ENCODE measurements around the gene LYL1. TPM values are rescaled to one million over a fixed set of nuclear protein-coding genes. Genes with fewer than 3 reads are reported as not detected.

The LYL1 gene
- total RNA-seq (2021): 0.24 TPM in 1 of 2 replicates, not detected in the other
- not detected for Bru-seq, nascent RNA
- BruChase-seq, experiment 1, labeled RNA remaining after a 2-hour chase: not detected
- not detected for BruChase-seq, experiment 2, labeled RNA remaining after a 6-hour chase
- long read RNA-seq: 0 reads

DNA sequence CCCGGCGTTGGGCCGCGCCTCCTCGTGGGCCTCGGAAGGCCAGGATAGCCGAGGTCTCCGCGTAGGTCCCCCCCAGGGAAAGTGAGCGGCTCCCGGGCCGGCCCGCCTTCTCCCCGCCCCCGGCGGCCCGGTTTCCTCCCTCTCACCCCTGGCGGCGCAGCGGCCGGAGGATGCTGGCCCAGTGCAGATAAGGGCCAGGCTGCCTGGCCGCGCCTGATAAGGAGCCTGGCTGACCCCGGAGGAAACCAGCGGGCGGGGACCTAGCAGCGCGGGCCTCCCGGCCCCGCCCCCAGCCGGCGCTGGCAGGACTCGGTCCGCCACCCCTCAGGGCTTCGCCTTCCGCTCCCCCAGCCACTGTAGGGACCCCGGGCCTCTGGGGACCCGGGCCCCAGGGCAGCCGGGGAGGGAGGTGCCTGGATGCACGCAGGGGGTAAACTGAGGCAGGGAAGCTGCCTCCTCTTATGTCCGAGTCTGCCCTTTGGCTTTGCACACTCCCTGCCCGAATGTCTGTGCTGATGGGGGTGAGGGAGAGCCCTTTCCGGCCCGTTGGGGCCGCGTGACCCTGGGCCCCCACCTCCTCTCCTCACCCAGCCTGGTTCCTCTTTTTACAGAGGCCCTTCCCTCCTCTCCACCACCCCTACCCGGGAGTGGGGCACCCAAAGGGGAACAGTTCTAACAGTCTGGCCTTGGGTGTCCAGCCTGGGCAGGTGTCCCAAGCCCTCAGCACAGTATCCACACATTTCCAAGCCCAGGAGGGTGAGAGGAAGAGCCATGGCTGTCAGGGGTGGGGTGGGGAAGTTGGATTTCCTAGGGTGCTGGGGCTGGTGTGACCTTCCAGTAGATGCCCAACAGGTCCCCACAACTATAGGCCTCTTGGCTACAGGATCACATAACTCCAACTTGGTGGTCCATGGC lies at the start of gene LYL1:
Gene LYL1 (minus strand): TSS at position 193 of the 915 bp plus-strand sequence. CDS start 1,687 bp downstream, outside the sequence.
- Histone ChIP-seq H3K9me3 (ENCODE audit: insufficient read depth, low read depth) (no peaks in the 10 kb centered on the region), H3K4me2 (no peak within 1 kb of the TSS), H3F3A (ENCODE audit: insufficient read depth, low read depth) (peaks cover 12% of the 10 kb centered on the region; the same call in 1 of the 2 replicates), H2AFZ (no peak within 1 kb of the TSS), H3K27me3 (ENCODE audit: insufficient read depth, low read depth) (no peaks in the 10 kb centered on the region), H3K79me2 (ENCODE audit: low read depth) (no peaks in the 10 kb centered on the region), H3K27ac (no peak within 1 kb of the TSS), H4K20me1 (ENCODE audit: insufficient read depth) (peaks cover 8% of the 10 kb centered on the region; the same call in 1 of the 2 replicates), H3K36me3 (ENCODE audit: low read depth) (peaks cover 7% of the 10 kb centered on the region; the same call in 1 of the 2 replicates), H3K9me2 (ENCODE audit: insufficient read depth) (no peaks in the 10 kb centered on the region), H3K4me1 (replicated peaks; ENCODE audit: insufficient read depth) (no peaks in the 10 kb centered on the region; the same call in 1 of the 2 replicates), H3K4me3 (no peak within 1 kb of the TSS)
- CTCF ChIA-PET: no interaction called here
- DNase-seq: no peak
- BruUV-seq (replicated peaks): no TSS peak
- POLR2A ChIA-PET (ENCODE audit: unreplicated experiment): no interaction called here
- TF ChIP-seq EZH2 (IDR thresholded peaks at IDR 0.05; ENCODE audit: low read depth): no peak
- TF ChIP-seq, protein P1, sequence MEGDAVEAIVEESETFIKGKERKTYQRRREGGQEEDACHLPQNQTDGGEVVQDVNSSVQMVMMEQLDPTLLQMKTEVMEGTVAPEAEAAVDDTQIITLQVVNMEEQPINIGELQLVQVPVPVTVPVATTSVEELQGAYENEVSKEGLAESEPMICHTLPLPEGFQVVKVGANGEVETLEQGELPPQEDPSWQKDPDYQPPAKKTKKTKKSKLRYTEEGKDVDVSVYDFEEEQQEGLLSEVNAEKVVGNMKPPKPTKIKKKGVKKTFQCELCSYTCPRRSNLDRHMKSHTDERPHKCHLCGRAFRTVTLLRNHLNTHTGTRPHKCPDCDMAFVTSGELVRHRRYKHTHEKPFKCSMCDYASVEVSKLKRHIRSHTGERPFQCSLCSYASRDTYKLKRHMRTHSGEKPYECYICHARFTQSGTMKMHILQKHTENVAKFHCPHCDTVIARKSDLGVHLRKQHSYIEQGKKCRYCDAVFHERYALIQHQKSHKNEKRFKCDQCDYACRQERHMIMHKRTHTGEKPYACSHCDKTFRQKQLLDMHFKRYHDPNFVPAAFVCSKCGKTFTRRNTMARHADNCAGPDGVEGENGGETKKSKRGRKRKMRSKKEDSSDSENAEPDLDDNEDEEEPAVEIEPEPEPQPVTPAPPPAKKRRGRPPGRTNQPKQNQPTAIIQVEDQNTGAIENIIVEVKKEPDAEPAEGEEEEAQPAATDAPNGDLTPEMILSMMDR (conservative IDR thresholded peaks at IDR 0.05): no peak
- intact Hi-C loops (cut with micrococcal nuclease; ENCODE audit: unreplicated experiment): no loop called here

DNA sequence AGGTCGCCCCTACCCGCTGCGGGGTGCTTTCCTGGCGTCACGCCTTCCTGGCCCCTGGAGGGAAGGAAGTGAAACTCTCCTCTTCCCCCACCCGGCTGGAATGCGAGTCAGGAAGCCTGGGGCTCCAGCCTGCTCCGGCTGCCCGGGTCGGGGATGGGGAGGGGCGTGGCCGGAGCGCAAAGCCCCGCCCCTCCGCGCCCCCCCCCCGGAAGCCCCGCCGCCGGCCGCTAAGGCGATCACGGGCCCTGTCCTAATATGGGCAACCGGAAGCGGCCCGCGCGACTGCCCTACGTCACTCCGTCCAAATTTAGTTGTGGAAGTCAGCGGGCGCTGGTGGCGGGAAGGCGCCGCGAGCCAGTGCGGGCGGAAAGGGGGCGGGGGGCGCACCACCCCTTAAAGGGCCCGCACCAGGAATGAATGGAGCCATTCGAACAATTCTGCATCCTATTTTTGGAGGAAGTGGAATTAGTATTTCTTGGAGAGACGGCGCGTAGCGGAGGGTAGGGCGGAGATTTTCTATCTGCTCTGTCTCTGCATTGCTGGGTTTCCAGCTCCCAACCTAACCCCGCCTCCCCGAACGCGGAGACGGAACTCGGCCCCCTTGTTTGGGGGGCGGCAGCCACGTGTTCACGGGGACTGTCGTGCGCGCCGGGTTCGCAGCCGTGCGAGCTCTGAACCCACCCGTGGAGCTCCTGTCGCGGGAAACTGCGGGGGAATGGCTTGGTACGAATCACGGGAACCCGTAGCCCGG lies 49.1 kb upstream of the LYL1 start:
- BruUV-seq (replicated peaks): no TSS peak
- H3K36me3 ChIP-seq (ENCODE audit: low read depth): peaks cover 15% of the 10 kb centered on the region
- H3K4me2 ChIP-seq: peak overlapping the region; percentile 99
- peaks cover 43% of the 10 kb centered on the region for H3F3A ChIP-seq (ENCODE audit: insufficient read depth, low read depth)
- peak overlapping the region; percentile 99 for H3K4me3 ChIP-seq
- intact Hi-C loops (cut with micrococcal nuclease; ENCODE audit: unreplicated experiment): loop anchor here (1.0 to 5.0 kb wide), 3 partner anchors 33 to 701 kb away; partner anchors contain the start of genes HOOK2 and NACC1
- no peaks in the 10 kb centered on the region for H3K9me3 ChIP-seq (ENCODE audit: insufficient read depth, low read depth)
- H4K20me1 ChIP-seq (ENCODE audit: insufficient read depth): peaks cover 18% of the 10 kb centered on the region
- peak; percentile 95 to 97 for DNase-seq
- TF ChIP-seq, protein P1 (conservative IDR thresholded peaks at IDR 0.05): no peak
- TF ChIP-seq EZH2 (IDR thresholded peaks at IDR 0.05; ENCODE audit: low read depth): no peak
- H3K79me2 ChIP-seq (ENCODE audit: low read depth): peaks cover 73% of the 10 kb centered on the region
- no peaks in the 10 kb centered on the region for H3K27me3 ChIP-seq (ENCODE audit: insufficient read depth, low read depth)
- CTCF ChIA-PET: interaction anchor here (0.6 kb wide), 1 partner anchor 1594 kb away, joined by 6 read pairs; no protein-coding TSS in a partner anchor
- peak overlapping the region; percentile 98 for H3K27ac ChIP-seq
- no peak overlapping the region; the same call in 1 of the 2 replicates for H2AFZ ChIP-seq
- POLR2A ChIA-PET (ENCODE audit: unreplicated experiment): interaction anchor here (0.5 to 1.7 kb wide), 5 partner anchors 10 to 34 kb away, joined by 3 to 17 read pairs (median 5); no protein-coding TSS in a partner anchor
- H3K4me1 ChIP-seq (replicated peaks; ENCODE audit: insufficient read depth): peaks cover 32% of the 10 kb centered on the region
- H3K9me2 ChIP-seq (ENCODE audit: insufficient read depth): no peaks in the 10 kb centered on the region
